ENCODE results near the gene TWIST2.

GRCh38 chr2:238870261-238870660, 22.4 kb downstream of the TWIST2 start:
- TF ChIP-seq CTCF (IDR thresholded peaks at IDR 0.05; ENCODE audit: insufficient read depth, low read length) = no peak
- TF ChIP-seq SPI1 (IDR thresholded peaks at IDR 0.05; ENCODE audit: borderline replicate concordance, low read depth) = no peak
- no peak for TF ChIP-seq POLR2AphosphoS5 (IDR thresholded peaks at IDR 0.05; ENCODE audit: low read depth)
- no peak for TF ChIP-seq REST (IDR thresholded peaks at IDR 0.05; ENCODE audit: insufficient replicate concordance, low read depth)

Data from HL-60 (cell line).